HG03432 (cell line): ENCODE results near the gene FBXO3.
A peak's percentile ranks its signal among the peaks of the same experiment; 100 is the strongest.
"Not testable (repeated sequence)": the region's sequence is repeated elsewhere in the genome, so short reads cannot be mapped to it uniquely, and the experiment has no call there.

ENCODE experiments used
- ATAC-seq: cut with Tn5 transposase; IDR thresholded peaks from one replicate; pipeline ENCODE4 v1.9.1; 2021; ENCODE audit warnings: mild to moderate bottlenecking, moderate library complexity; ENCODE audit not compliant: unreplicated experiment

The FBXO3 gene

DNA sequence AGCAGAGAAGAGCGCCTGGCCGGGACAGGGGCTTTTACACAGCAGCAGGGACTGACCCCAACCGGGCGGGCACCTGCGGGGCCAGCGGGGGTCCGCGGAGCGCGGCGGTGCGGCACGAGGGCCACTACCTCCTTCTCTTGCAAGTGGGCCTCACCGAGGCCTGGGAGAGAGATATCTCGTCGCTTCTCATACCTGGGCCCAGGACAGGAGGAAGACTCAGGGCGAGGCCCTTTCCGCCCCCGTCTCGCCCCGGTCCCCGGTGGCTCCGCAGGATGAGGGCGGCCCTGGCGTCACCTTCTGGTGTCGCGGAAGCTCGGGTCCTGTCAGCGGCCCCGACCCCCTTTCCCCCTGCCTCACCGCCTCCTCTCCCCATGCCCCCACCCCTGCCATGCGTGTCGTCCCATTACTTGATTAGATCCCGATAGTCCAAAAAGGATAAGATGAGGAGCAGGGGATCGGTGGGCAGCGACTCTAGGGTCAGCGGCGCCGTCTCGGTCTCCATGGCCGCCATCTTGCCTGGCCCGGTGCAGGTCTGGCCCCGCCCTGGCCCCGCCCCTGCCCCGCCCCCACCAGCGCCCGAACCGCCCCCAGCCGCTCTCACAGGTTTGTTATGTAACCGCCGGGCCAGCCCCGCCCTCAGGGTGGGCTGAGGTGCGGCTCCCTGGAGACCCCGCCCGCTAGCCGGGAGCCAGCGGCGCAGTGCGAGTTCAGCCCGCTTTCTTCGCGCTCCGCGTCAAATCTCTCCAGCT lies at the start of gene FBXO3:
Gene FBXO3 (minus strand): TSS at position 534 of the 749 bp plus-strand sequence. CDS start 23 bp downstream, at position 511.
- peak; percentile 80 for ATAC-seq

- not testable (repeated sequence) for ATAC-seq
Measured at GRCh38 chr11:33822981-33823380, 48.7 kb upstream of the FBXO3 start.

DNA sequence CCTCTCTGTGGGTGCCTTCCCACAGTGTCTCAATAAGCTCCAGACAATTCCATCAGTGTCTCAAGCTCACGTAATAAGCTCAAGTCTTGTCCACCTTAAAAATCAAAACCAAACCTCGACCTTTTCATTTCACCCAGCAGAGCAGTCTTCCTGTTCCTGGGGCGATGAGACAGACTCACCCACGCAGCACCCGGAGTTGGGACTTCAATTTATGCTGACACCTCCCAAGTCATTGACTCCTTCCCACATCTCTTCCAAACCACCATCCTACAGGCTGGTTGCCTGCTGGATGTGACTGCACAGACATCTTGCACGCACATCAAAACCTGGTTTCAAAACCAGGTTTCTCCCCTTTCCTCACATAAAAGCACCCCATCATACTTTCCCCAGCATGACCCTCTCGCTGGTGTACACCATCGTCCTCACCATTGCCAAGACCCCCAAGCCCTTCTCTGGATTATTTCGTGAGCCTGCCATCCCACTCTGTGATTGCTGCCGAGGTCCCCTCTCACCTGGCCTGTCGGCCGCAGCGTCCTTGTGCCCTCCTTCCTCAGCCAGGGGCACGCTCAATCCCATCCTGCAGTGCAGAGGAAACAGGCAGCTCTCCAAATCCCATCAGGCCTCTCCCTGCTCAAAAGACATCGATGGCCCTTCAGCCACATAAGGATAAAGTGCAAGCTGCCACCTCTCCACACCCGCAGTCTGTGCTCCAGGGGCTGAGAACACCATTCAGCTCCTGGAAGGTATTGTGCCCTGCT lies 45.1 kb upstream of the FBXO3 start:
- no peak for ATAC-seq

GRCh38 chr11:33808228-33808828 lies 34.0 kb upstream of the FBXO3 start:
- no peak for ATAC-seq

DNA sequence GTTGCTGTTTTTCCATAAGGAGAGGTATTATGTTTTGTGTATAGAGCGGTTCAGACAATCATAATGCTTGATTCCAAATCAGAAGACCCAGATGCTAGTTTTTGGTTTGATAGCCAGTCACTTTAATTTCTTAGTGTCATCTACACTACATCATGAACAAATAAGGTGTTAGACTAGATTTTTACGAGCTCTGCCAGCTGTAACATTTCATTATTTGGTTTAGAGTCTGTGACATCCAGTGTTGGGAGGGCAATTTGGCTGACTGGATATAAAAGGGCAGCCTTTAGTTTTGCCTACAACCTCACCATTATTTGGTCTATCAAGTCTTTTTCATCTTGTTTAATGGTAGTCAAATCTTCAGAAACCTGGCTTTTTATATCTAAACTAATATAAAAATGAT lies 30.2 kb upstream of the FBXO3 start:
- ATAC-seq = no peak

DNA sequence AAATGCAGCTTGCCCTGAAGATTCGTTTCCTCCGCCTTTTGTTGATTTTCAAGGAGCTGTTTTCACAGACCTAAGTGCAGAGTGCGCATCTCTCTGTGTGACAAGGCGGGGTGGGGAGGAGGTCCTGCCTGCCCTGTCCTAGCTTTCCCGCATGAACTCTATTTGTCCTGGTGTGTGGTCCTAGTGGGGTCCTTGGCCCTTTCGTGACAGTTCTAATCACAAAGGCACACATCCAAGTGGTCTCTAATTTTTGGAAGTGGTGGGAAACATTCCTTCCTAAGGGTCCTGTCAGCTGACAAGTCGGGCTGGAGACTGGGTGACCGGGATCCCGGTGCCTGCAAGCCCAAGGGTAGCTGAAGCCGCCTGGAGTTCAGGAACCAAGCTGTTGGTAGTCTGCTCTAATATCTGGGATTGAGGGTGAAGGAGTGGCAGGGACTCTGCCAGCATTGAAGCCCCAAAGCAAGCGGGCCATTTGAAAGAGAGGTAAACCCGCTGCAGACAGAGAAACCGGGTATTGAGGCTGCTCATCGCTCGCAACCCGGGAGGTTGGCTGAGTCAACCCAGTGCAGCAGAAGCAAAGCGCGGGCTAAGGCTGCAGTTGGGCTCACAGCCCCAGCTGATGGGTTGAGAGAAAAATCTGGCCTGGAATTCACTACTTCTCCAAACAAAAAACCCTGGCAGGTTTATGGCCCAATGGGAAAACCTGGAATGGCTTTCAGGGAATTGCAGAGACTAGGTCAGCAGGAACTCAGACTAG lies 28.1 kb upstream of the FBXO3 start:
- ATAC-seq = peak; percentile 48

- ATAC-seq = no peak
Measured at GRCh38 chr11:33801821-33802193, 27.5 kb upstream of the FBXO3 start.

GRCh38 chr11:33797879-33798278 lies 23.6 kb upstream of the FBXO3 start:
- ATAC-seq = no peak

- no peak for ATAC-seq
Measured at GRCh38 chr11:33790040-33790439, 15.7 kb upstream of the FBXO3 start.

GRCh38 chr11:33788095-33788494 lies 13.8 kb upstream of the FBXO3 start:
- ATAC-seq = not testable (repeated sequence)

- no peak for ATAC-seq
Measured at GRCh38 chr11:33787076-33787475, 12.8 kb upstream of the FBXO3 start.

DNA sequence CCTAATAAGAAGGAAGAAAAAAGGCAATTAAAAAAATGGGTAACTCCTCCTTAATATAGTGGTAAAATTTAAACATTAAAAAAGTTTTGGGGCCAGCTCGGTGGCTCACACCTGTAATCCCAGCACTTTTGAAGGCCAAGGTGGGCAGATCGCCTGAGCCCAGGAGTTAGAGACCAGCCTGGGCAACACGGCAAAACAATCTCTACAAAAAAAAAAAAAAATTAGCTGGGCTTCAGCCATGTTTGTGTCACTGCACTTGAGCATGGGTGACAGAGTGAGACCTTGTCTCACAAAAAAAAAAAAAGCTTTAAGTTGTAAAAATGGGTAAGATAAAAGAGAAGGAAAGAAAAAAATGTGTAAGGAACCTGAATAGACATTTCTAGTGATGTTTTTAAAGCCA lies 11.3 kb upstream of the FBXO3 start:
- ATAC-seq = no peak

DNA sequence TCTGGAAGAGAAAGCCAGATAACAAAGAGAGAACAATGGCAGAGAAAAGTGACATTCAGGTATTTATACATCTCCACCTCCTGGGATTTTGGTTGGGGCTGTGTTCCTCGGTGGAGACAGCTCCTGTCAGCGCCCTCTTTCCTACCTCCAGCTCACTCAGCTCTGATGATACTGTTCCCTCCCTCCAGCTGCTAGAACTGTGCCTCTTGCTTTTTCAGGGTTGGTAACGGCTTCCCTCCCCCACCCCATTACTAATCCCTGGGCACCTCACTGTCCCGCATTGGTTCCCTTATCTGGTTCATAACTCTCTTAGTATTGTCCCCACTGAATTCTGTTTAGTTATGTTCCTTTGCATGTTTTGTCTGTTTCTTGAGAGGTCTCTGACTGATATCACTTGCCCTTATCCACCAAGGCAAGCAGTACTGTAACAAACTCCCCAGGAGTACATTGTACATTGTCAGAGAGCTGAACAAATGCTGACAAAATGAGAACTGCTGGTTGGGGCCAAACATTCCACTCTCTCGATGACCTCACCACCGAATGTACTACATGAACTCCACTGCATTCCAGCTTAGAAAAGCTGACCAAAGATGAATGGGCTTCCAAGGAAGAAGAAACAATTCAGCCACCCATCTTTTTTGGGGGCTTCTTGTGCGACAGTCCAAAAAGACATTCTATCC lies 5.7 kb upstream of the FBXO3 start:
- no peak for ATAC-seq

DNA sequence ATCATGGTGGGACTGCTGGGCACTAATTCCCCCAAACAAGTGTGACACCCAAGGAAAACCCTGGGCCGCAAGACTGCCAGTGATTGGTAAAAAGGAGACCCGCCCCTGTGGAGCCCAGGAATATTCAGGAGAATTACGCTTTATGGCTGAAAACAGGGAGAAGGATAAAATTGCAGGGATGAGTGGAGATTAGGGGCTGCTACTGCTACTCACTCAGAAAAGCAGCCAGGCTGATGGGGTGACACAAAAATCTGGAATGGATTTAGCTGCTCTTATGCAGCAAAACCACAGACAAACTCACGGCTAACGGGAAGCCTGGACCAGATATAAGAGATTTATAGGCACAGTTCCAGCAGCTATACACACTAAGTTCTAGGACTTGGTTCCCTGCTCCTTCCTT lies 4.4 kb upstream of the FBXO3 start:
- ATAC-seq = no peak

DNA sequence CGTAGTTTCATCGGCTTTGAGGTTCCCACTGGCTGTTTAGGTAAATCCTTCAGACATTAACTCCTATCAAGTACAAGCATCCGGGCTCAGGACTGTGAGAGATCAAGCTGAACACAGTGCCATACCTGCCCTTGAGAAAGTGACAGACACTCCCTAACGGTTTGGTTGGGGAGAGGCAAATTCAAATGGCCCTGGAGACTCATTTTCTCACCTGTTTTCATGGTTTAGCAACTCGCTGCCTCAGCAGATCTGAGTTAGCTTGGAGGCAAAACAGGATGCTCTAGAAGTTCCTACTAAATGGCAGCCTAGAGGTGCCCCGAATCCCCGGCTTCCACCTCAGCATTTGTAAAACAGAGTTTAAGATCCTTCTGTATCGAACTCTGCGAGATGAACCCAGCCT lies 3.6 kb upstream of the FBXO3 start:
- ATAC-seq = no peak

DNA sequence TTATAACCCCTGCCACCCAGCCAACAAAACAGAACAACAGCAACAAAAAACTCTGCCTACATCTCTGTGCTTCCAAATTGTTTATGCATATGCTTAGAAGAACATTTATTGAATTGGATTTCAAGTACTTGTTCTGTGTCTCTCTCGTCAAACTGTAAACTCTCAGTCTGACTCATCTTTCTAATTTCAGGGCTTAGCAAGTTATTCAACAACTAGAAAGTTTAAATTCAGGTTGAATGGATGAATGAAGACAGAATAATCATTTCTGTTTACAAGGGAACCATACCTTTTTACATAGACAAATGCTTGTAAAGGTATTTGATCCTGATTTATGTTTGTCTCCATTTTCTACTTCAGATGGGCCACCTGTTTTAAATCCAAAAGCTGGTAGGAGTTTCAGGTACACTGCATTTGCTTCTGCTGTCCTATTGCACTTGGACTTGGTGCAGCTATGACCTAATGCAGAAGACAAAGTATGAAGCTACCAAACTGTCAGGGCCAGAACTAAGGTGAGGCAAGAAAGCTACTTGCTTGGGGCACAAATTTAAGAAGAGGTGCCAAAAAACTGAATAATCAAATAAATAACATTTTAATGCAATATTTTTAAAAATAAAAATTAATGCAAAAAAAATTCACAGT lies 1.6 kb upstream of the FBXO3 start:
- ATAC-seq = peak; percentile 33

GRCh38 chr11:33775467-33775807 lies 1.1 kb upstream of the FBXO3 start:
- ATAC-seq = no peak

DNA sequence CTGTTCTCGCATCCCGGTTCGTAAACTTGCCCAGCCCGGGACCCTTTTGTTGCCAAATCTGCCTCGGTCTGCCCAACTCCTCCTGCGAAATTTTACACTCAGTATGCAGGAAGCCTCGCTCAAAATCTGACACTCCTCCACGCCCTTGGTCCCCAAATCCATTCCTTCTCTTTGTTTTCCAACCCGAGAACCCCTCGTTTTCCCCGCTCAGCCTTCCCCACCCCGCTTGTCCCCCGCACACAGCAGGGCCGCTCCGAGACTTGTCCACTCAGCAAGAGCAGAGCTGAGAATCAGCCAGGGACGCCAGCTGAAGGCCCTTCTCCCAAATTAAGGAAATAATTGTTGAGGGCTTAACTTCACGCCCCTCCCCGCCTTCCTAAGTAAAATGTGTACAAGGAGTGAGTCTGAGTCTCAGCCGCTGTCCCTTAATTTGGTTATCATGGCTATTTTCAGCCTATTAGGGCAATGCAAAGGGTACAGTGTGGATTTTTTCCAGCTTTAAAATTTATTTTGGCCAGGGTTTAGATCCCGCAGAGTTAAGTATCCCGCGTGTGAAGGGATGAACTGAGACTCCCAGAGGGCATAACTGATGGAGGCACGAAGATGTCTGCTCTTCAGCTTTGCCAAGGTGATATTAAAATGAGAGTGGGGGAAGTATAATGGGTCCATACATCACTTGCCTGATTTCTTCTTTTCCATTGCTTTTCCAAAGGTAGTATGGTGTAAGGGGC lies 581 bp upstream of the FBXO3 start:
- ATAC-seq = no peak

GRCh38 chr11:33773404-33773986 lies 825 bp downstream of the FBXO3 start:
- ATAC-seq = peak; percentile 25
